Adrenal gland (tissue), 12 donors: Measurements from ENCODE around the gene SIGLEC9. TPM values are rescaled to one million over a fixed set of nuclear protein-coding genes. Genes with fewer than 3 reads are reported as not detected.

ENCODE experiments used
- DNase-seq, 7 donors: peaks; one replicate each; pipeline ENCODE4 v3.0.0-alpha.2; 2019 to 2020
- H3K27ac ChIP-seq, 5 donors: fragments of 200-600 bp; sonication (generic) in 4 of 5; 1 replicate in 3 of 5; 2 replicates in 2 of 5; pipeline versions ENCODE4 v1.5.1 to v1.8.0; 2016 to 2020; ENCODE audit warnings: mild to moderate bottlenecking in 1 of 5
- H3K27me3 ChIP-seq: fragments of 200-600 bp; 2 replicates; pipeline ENCODE4 v1.8.0; 2021
- H3K36me3 ChIP-seq, 2 donors: fragments of 200-600 bp; replicated peaks in 1 of 2; 1 replicate in 1 of 2; 2 replicates in 1 of 2; pipeline versions ENCODE4 v1.5.1 to v1.8.0; 2018 to 2022
- H3K4me1 ChIP-seq, 2 donors: fragments of 200-600 bp; replicated peaks in 1 of 2; 1 replicate in 1 of 2; 2 replicates in 1 of 2; pipeline versions ENCODE4 v1.5.1 to v1.8.0; 2018 to 2021
- H3K4me3 ChIP-seq, 4 donors: fragments of 200-600 bp; sonication (generic) in 3 of 4; one replicate each; pipeline ENCODE4 v1.5.1; 2016 to 2018
- H3K9me3 ChIP-seq, 3 donors: fragments of 200-600 bp; sonication (generic) in 1 of 3; replicated peaks in 1 of 3; 1 replicate in 2 of 3; 2 replicates in 1 of 3; pipeline versions ENCODE4 v1.5.1 to v1.8.0; 2016 to 2021
- CTCF ChIP-seq, 6 experiments: fragments of 450-650 bp in 4 of 6; fragments of 200-600 bp in 2 of 6; sonication (generic) in 1 of 6; IDR thresholded peaks; 1 replicate in 5 of 6; 2 replicates in 1 of 6; pipeline versions ENCODE4 v1.5.1 to v1.8.0; 2016 to 2021; ENCODE audit warnings: antibody characterized with exemption in 6 of 6, mild to moderate bottlenecking in 2 of 6, moderate library complexity in 1 of 6
- POLR2A ChIP-seq, 2 donors: fragments of 450-650 bp; IDR thresholded peaks; one replicate each; pipeline ENCODE4 v1.6.1; 2017; ENCODE audit warnings: antibody characterized with exemption in 2 of 2, mild to moderate bottlenecking in 2 of 2, moderate library complexity in 1 of 2
- WGBS, 4 donors: extraction: QIAGEN DNeasy Blood & Tissue Kit in 2 of 4; methylation state at CpG; one replicate each; pipeline versions ENCODE4 v1.1.5 to v1.1.7; 2013 to 2017; 5-methylcytosine and 5-hydroxymethylcytosine counted together
- intact Hi-C, 2 donors: fragments of 100-400 bp; cut with DNase I; formaldehyde crosslinking; loops; one replicate each; pipeline versions ENCODE4 v1.14.1 to v1.15.0; 2022 to 2023
- polyA plus RNA-seq, 3 donors: library from polyadenylated mRNA; stranded (reverse); fragments of 200-250 nt in 2 of 3; fragments of 350-450 nt in 1 of 3; fragmentation: Illumina TruSeq in 1 of 3; extraction: RNeasy Lipid Tissue Mini Kit (QIAGEN cat#74804) in 1 of 3; gene quantifications; one replicate each; pipeline ENCODE4 v1.2.3, GENCODE V29; 2013 to 2014
- total RNA-seq, 9 donors: library from RNA; depleted of rRNA in 4 of 9; stranded (reverse); fragments of >200 nt in 4 of 9; fragments of 120-200 nt in 1 of 9; fragmentation: NEBNext Ultra II Directional in 1 of 9; extraction: Animal tissue kit (Norgen Biotek cat#: 25700) in 1 of 9; gene quantifications; one replicate each; pipeline versions ENCODE4 v1.1.0 to v1.2.4, GENCODE V29; 2013 to 2023
- donor health status: healthy with polysubstance abuse.
- donor health status: Bipolar disorder and iron deficiency.
- donor health status: DM: yes; HTN: yes; CAD: no.
- donor health status: DM: no; HTN: no; CAD: no.
- donor health status: DM: no; HTN: no; CAD: no.
- donor health status: DM: yes; HTN: yes; CAD: no.

The SIGLEC9 gene
- total and polyA plus RNA-seq, 12 donors: 1.5 to 29.7 (median 9.9) TPM

- DNase-seq: no peak
- WGBS, 4 donors: 61 to 79% (median 74%) methylated on average over 1 to 6 of the region's 6 CpGs
Measured at GRCh38 chr19:51127032-51127431, 2.3 kb downstream of the SIGLEC9 start.

GRCh38 chr19:51127755-51128154, 3.0 kb downstream of the SIGLEC9 start:
- no peaks in the 10 kb centered on the region for H3K9me3 ChIP-seq
- no peaks in the 10 kb centered on the region for H3K27me3 ChIP-seq
- H3K27ac ChIP-seq: peak overlapping the region in 1 of 5 donors; percentile 81
- TF ChIP-seq CTCF (IDR thresholded peaks at IDR 0.05): no peak
- TF ChIP-seq POLR2A (IDR thresholded peaks at IDR 0.05): peak; percentile 27 to 32
- no peaks in the 10 kb centered on the region for H3K4me1 ChIP-seq
- intact Hi-C loops: no loop called here
- WGBS, 4 donors: 54 to 81% (median 63%) methylated on average over 4 of the region's 4 CpGs
- no peaks in the 10 kb centered on the region for H3K36me3 ChIP-seq
- peak overlapping the region in 1 of 4 donors; percentile 44 for H3K4me3 ChIP-seq
- peak in 5 of 7 donors; percentile 50 to 71 (median 60) for DNase-seq

More at GRCh38 chr19:51127032-51127431, 2.3 kb downstream of the SIGLEC9 start:
- Histone ChIP-seq H3K4me1 (no peaks in the 10 kb centered on the region), H3K9me3 (no peaks in the 10 kb centered on the region), H3K27ac (peak overlapping the region in 4 of 5 donors; percentile 16 to 91 (median 43)), H3K27me3 (no peaks in the 10 kb centered on the region), H3K4me3 (peak overlapping the region in 1 of 4 donors; percentile 44), H3K36me3 (no peaks in the 10 kb centered on the region)
- intact Hi-C loops: no loop called here
- TF ChIP-seq POLR2A (IDR thresholded peaks at IDR 0.05) (no peak), CTCF (IDR thresholded peaks at IDR 0.05) (no peak)

- TF ChIP-seq POLR2A (IDR thresholded peaks at IDR 0.05): no peak
- no peak for TF ChIP-seq CTCF (IDR thresholded peaks at IDR 0.05)
- no peak for DNase-seq
- Histone ChIP-seq H3K4me3 (no peak overlapping the region), H3K27me3 (no peaks in the 10 kb centered on the region), H3K4me1 (no peaks in the 10 kb centered on the region), H3K36me3 (no peaks in the 10 kb centered on the region), H3K27ac (peak overlapping the region in 2 of 5 donors; percentile 34 to 81), H3K9me3 (no peaks in the 10 kb centered on the region)
- WGBS, 4 donors: 76 to 87% (median 80%) methylated on average over 4 to 7 of the region's 7 CpGs
- intact Hi-C loops: no loop called here
Measured at GRCh38 chr19:51128227-51128626, 3.5 kb downstream of the SIGLEC9 start.

- Histone ChIP-seq H3K4me3 (no peak overlapping the region), H3K9me3 (no peaks in the 10 kb centered on the region), H3K27ac (peak overlapping the region in 1 of 5 donors; percentile 2), H3K27me3 (no peaks in the 10 kb centered on the region), H3K36me3 (no peaks in the 10 kb centered on the region), H3K4me1 (no peaks in the 10 kb centered on the region)
- TF ChIP-seq CTCF (IDR thresholded peaks at IDR 0.05): no peak
- TF ChIP-seq POLR2A (IDR thresholded peaks at IDR 0.05): no peak
- 68 to 74% (median 71%) methylated on average over 8 of the region's 8 CpGs for whole genome bisulfite sequencing, 4 donors
- DNase-seq: no peak
- intact Hi-C loops: no loop called here
Measured at GRCh38 chr19:51129716-51130115, 5.0 kb downstream of the SIGLEC9 start.
